Stimulated activated CD8-positive, alpha-beta memory T cell treated with anti-CD3 and anti-CD28 coated beads, Interleukin-12 subunit alpha, Interleukin-12 subunit beta, amount 100 ng/mL, for 24 hours (primary cell): ENCODE data around the gene SPAAR.
A peak's percentile ranks its signal among the peaks of the same experiment; 100 is the strongest.
"Not testable (repeated sequence)": the region's sequence is repeated elsewhere in the genome, so short reads cannot be mapped to it uniquely, and the experiment has no call there.

Experiments
- DNase-seq: peaks from one replicate; pipeline ENCODE4 v3.0.0-alpha.2; 2020; ENCODE audit errors: extremely low read depth

SPAAR gene

GRCh38 chr9:35909274-35909673 is at the start of gene SPAAR:
TSS of gene SPAAR (plus strand) at chr9:35909490. CDS start at chr9:35910464, 974 bp downstream.
- DNase-seq = no peak

GRCh38 chr9:35859990-35860339 is 49.3 kb upstream of the SPAAR start:
- DNase-seq = no peak

- DNase-seq = no peak
These were observed 48.0 kb upstream of the SPAAR start for GRCh38 chr9:35861161-35861897.

GRCh38 chr9:35862328-35862727 is 47.0 kb upstream of the SPAAR start:
- DNase-seq = no peak

GRCh38 chr9:35863583-35863982 is 45.7 kb upstream of the SPAAR start:
- no peak for DNase-seq

- no peak for DNase-seq
These were observed 44.5 kb upstream of the SPAAR start for GRCh38 chr9:35864695-35865255.

- no peak for DNase-seq
These were observed 41.8 kb upstream of the SPAAR start for GRCh38 chr9:35867538-35867937.

GRCh38 chr9:35868933-35869332 is 40.4 kb upstream of the SPAAR start:
- no peak for DNase-seq

GRCh38 chr9:35869621-35870216 is 39.6 kb upstream of the SPAAR start:
- DNase-seq = no peak

GRCh38 chr9:35870351-35870923 is 38.9 kb upstream of the SPAAR start, which contains the start of gene OR13J1:
TSS of gene OR13J1 (minus strand) at chr9:35870401. CDS start at chr9:35870401, 0 bp downstream.
- DNase-seq = no peak

GRCh38 chr9:35871545-35871944 is 37.7 kb upstream of the SPAAR start:
- DNase-seq = no peak

GRCh38 chr9:35872505-35872904 is 36.8 kb upstream of the SPAAR start:
- no peak for DNase-seq

GRCh38 chr9:35882263-35882848 is 26.9 kb upstream of the SPAAR start:
- peak; percentile 55 for DNase-seq

GRCh38 chr9:35882996-35883395 is 26.3 kb upstream of the SPAAR start:
- DNase-seq = no peak

GRCh38 chr9:35884908-35885307 is 24.4 kb upstream of the SPAAR start:
- DNase-seq = not testable (repeated sequence)

- no peak for DNase-seq
These were observed 17.6 kb upstream of the SPAAR start for GRCh38 chr9:35891646-35892045.

GRCh38 chr9:35892051-35892450 is 17.2 kb upstream of the SPAAR start:
- DNase-seq = no peak

- no peak for DNase-seq
These were observed 12.7 kb upstream of the SPAAR start for GRCh38 chr9:35896570-35896969.

- not testable (repeated sequence) for DNase-seq
These were observed 11.8 kb upstream of the SPAAR start for GRCh38 chr9:35897376-35898099.

GRCh38 chr9:35898337-35898736 is 11.0 kb upstream of the SPAAR start:
- DNase-seq = no peak

- DNase-seq = no peak
These were observed 10.3 kb upstream of the SPAAR start for GRCh38 chr9:35899021-35899420.

GRCh38 chr9:35903049-35903448 is 6.2 kb upstream of the SPAAR start:
- no peak for DNase-seq
